C4-2B (cell line): ENCODE data around the gene SSU72.

Experiments
- CTCF ChIP-seq: fragments of 450-650 bp; conservative IDR thresholded peaks from 2 replicates; pipeline ENCODE4 v1.5.1; 2017; ENCODE audit warnings: mild to moderate bottlenecking
- ZFX ChIP-seq: fragments of 450-650 bp; IDR thresholded peaks from 2 replicates; pipeline ENCODE4 v1.6.1; 2017

GRCh38 chr1:1612104-1612400, 37.4 kb upstream of the SSU72 start:
- TF ChIP-seq CTCF (no peak), ZFX (no peak)
